Hepatocyte (in vitro differentiated cells): ENCODE measurements around the gene LMAN2.

Experiments used
- CTCF ChIP-seq: fragments of 200-600 bp; sonication (generic); IDR thresholded peaks from 2 replicates; pipeline ENCODE4 v1.5.1; 2016; ENCODE audit warnings: antibody characterized with exemption, mild to moderate bottlenecking; ENCODE audit not compliant: poor library complexity
- EZH2 ChIP-seq: fragments of 200-600 bp; sonication (generic); IDR thresholded peaks from 2 replicates; pipeline ENCODE4 v1.6.1; 2016; ENCODE audit warnings: antibody characterized with exemption, mild to moderate bottlenecking, borderline replicate concordance
- EZH2phosphoT487 ChIP-seq: fragments of 200-600 bp; sonication (generic); IDR thresholded peaks from one replicate; pipeline ENCODE4 v1.6.1; 2018; ENCODE audit warnings: antibody characterized with exemption, mild to moderate bottlenecking, low read depth, moderate library complexity; ENCODE audit not compliant: unreplicated experiment, severe bottlenecking

GRCh38 chr5:177388521-177389052, 37.1 kb upstream of the LMAN2 start:
- no peak for TF ChIP-seq CTCF
- no peak for TF ChIP-seq EZH2phosphoT487
- TF ChIP-seq EZH2: no peak
